Smooth muscle cell (in vitro differentiated cells): ENCODE measurements around the gene BUB1B. TPM values are rescaled to one million over a fixed set of nuclear protein-coding genes. Genes with fewer than 3 reads are reported as not detected.

Source experiments
- DNase-seq: peaks from one replicate; lab custom pipeline; 2025; ENCODE audit not compliant: unreplicated experiment; lab: John Stamatoyannopoulos, UW
- H2AFZ ChIP-seq: fragments of 200-600 bp; sonication (generic); 2 replicates; pipeline ENCODE4 v1.6.0; 2016; ENCODE audit warnings: antibody characterized with exemption, low read depth, mild to moderate bottlenecking
- H3F3A ChIP-seq: fragments of 200-600 bp; sonication (generic); 2 replicates; pipeline ENCODE4 v1.6.0; 2017; ENCODE audit warnings: antibody characterized with exemption, low read depth
- H3K27ac ChIP-seq: fragments of 200-600 bp; sonication (generic); 2 replicates; pipeline ENCODE4 v1.5.1; 2016; ENCODE audit warnings: low read depth, mild to moderate bottlenecking
- H3K27me3 ChIP-seq: fragments of 200-600 bp; sonication (generic); 2 replicates; pipeline ENCODE4 v1.6.1; 2016; ENCODE audit warnings: low read depth, mild to moderate bottlenecking
- H3K36me3 ChIP-seq: fragments of 200-600 bp; sonication (generic); 2 replicates; pipeline ENCODE4 v1.5.1; 2016; ENCODE audit warnings: low read depth
- H3K4me1 ChIP-seq: fragments of 200-600 bp; sonication (generic); 2 replicates; pipeline ENCODE4 v1.5.1; 2016; ENCODE audit warnings: low read depth
- H3K4me2 ChIP-seq: fragments of 200-600 bp; sonication (generic); 2 replicates; pipeline ENCODE4 v1.6.0; 2016; ENCODE audit warnings: mild to moderate bottlenecking
- H3K4me3 ChIP-seq: fragments of 200-600 bp; sonication (generic); 2 replicates; pipeline ENCODE4 v1.5.1; 2016; ENCODE audit warnings: mild to moderate bottlenecking
- H3K79me2 ChIP-seq: fragments of 200-600 bp; sonication (generic); 2 replicates; pipeline ENCODE4 v1.6.0; 2016; ENCODE audit warnings: low read depth, mild to moderate bottlenecking
- H3K9ac ChIP-seq: fragments of 200-600 bp; sonication (generic); 2 replicates; pipeline ENCODE4 v1.6.0; 2016; ENCODE audit warnings: low read depth
- H3K9me3 ChIP-seq: fragments of 200-600 bp; sonication (generic); replicated peaks from 2 replicates; pipeline ENCODE4 v1.5.1; 2016; ENCODE audit warnings: low read depth
- H4K20me1 ChIP-seq: fragments of 200-600 bp; sonication (generic); 2 replicates; pipeline ENCODE4 v1.6.0; 2016; ENCODE audit warnings: low read depth
- WGBS: methylation state at CpG from one replicate; pipeline ENCODE4 v1.1.7; 2016; ENCODE audit warnings: low lambda C conversion rate; 5-methylcytosine and 5-hydroxymethylcytosine counted together
- polyA plus RNA-seq: library from polyadenylated mRNA; unstranded; fragments of >200 nt; fragmentation: Nextera tagmentation; extraction: Ambion mirVana; gene quantifications from 2 replicates; pipeline ENCODE4 v1.2.1, GENCODE V29; 2016
- total RNA-seq: library from RNA; depleted of rRNA; stranded (reverse); fragments of >200 nt; gene quantifications from 2 replicates; pipeline ENCODE4 v1.2.3, GENCODE V29; 2014
- TF ChIP-seq, protein P1 (sequence below): fragments of 200-600 bp; sonication (generic); IDR thresholded peaks from 2 replicates; pipeline ENCODE4 v1.5.1; 2017; ENCODE audit warnings: borderline replicate concordance, mild to moderate bottlenecking, antibody characterized with exemption; ENCODE audit not compliant: insufficient read depth, poor library complexity, severe bottlenecking

BUB1B gene
- total and polyA plus RNA-seq, 2 experiments from 2014 or later, result 5.8 to 15.0 TPM

- TF ChIP-seq, protein P1, sequence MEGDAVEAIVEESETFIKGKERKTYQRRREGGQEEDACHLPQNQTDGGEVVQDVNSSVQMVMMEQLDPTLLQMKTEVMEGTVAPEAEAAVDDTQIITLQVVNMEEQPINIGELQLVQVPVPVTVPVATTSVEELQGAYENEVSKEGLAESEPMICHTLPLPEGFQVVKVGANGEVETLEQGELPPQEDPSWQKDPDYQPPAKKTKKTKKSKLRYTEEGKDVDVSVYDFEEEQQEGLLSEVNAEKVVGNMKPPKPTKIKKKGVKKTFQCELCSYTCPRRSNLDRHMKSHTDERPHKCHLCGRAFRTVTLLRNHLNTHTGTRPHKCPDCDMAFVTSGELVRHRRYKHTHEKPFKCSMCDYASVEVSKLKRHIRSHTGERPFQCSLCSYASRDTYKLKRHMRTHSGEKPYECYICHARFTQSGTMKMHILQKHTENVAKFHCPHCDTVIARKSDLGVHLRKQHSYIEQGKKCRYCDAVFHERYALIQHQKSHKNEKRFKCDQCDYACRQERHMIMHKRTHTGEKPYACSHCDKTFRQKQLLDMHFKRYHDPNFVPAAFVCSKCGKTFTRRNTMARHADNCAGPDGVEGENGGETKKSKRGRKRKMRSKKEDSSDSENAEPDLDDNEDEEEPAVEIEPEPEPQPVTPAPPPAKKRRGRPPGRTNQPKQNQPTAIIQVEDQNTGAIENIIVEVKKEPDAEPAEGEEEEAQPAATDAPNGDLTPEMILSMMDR, result no peak
- Histone ChIP-seq H4K20me1 (no peaks in the 10 kb centered on the region), H3K9ac (no peak overlapping the region), H3K4me1 (no peaks in the 10 kb centered on the region), H3K27me3 (peaks cover 18% of the 10 kb centered on the region), H3F3A (no peaks in the 10 kb centered on the region), H3K9me3 (no peaks in the 10 kb centered on the region), H3K79me2 (no peaks in the 10 kb centered on the region), H3K4me3 (no peak overlapping the region), H3K27ac (no peak overlapping the region), H2AFZ (no peak overlapping the region), H3K36me3 (no peaks in the 10 kb centered on the region), H3K4me2 (no peak overlapping the region)
- WGBS, result 91% methylated on average over 7 of the region's 7 CpGs
- DNase-seq, result no peak
These were observed 34.9 kb upstream of the BUB1B start for GRCh38 chr15:40125950-40126349.

DNA sequence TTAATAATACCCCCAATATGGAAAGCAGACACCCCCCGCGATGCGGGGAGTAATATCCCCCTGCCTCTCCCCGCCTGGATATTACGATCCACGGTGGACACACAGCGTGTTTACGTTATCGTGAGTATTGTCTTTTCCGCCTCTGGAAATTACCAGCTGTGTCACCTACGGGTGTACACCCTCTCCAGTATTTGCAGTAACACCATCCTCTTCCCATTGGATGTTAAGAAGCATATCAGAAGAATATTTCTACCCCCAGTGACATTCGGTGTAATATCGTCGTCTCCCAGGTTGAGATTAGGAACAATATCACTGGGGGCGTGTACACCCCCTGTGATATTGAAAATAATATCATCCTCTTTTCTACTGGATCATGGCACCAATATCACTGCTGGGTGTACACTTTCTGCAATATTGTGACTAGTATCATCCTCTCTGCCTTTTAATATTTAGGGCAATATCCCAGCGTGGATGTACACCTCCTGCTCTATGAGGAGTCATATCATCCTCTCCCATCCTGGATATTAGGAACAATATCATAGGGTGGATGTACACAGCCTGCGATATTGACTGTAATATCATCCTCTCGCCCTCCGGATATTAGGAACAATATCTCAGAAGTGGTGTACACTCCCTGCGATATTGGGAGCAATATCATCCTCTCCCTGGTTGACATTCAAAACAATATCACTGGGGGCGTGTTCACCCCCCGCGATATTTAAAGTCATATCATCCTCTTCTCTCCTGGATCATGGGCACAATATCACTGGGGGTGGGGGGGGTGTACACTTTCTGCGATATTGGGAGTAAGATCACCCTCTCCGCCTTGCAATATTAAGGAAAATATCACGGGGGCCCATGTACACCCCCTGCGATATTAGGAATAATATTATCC, 31.9 kb upstream of the BUB1B start:
- H3K4me1 ChIP-seq, result no peaks in the 10 kb centered on the region
- H3K4me3 ChIP-seq, result no peak overlapping the region
- H3K27ac ChIP-seq, result no peak overlapping the region
- no peak overlapping the region for H3K4me2 ChIP-seq
- 85% methylated on average over 27 of the region's 27 CpGs for WGBS
- no peaks in the 10 kb centered on the region for H3K79me2 ChIP-seq
- H3K9ac ChIP-seq, result no peak overlapping the region
- no peaks in the 10 kb centered on the region for H3K36me3 ChIP-seq
- H3K27me3 ChIP-seq, result peaks cover 18% of the 10 kb centered on the region
- no peaks in the 10 kb centered on the region for H3K9me3 ChIP-seq
- no peaks in the 10 kb centered on the region for H3F3A ChIP-seq
- TF ChIP-seq, protein P1, result no peak
- no peak for DNase-seq
- H2AFZ ChIP-seq, result no peak overlapping the region
- H4K20me1 ChIP-seq, result no peaks in the 10 kb centered on the region

GRCh38 chr15:40130118-40130517, 30.8 kb upstream of the BUB1B start:
- Histone ChIP-seq H3K27ac (no peak overlapping the region), H4K20me1 (no peaks in the 10 kb centered on the region), H3K4me3 (no peak overlapping the region), H2AFZ (no peak overlapping the region), H3K9ac (no peak overlapping the region), H3F3A (no peaks in the 10 kb centered on the region), H3K9me3 (no peaks in the 10 kb centered on the region), H3K79me2 (no peaks in the 10 kb centered on the region), H3K36me3 (no peaks in the 10 kb centered on the region), H3K4me2 (no peak overlapping the region), H3K4me1 (no peaks in the 10 kb centered on the region), H3K27me3 (peaks cover 18% of the 10 kb centered on the region)
- TF ChIP-seq, protein P1, result no peak
- 87% methylated on average over 5 of the region's 5 CpGs for WGBS
- DNase-seq, result no peak
